WTC11 (cell line): ENCODE data around the gene COG8. TPM values are rescaled to one million over a fixed set of nuclear protein-coding genes. Genes with fewer than 3 reads are reported as not detected.

Experiments used
- total RNA-seq: library from RNA; stranded (reverse); gene quantifications from 3 replicates; pipeline ENCODE4 v1.2.3, GENCODE V29; 2021

The COG8 gene
- total RNA-seq, 1 experiment from 2014 or later: 56.5 TPM

Other genes with a start within 250 kb of the COG8 start
- gene HAS3, start 233.9 kb downstream of the COG8 start, total RNA-seq: 54.4 to 66.9 TPM (median 56.0 TPM) in 3 replicates
- gene CHTF8, start 207.0 kb downstream of the COG8 start, total RNA-seq: 115 to 134 TPM (median 132 TPM) in 3 replicates
- gene UTP4, start 206.9 kb downstream of the COG8 start, total RNA-seq: 71.0 to 85.7 TPM (median 74.4 TPM) in 3 replicates
- 21.0 to 23.7 TPM (median 23.7 TPM) in 3 replicates for gene SNTB2, start 152.4 kb downstream of the COG8 start, total RNA-seq
- gene VPS4A, start 28.2 kb downstream of the COG8 start, total RNA-seq: 24.5 to 28.3 TPM (median 25.5 TPM) in 3 replicates
- gene PDF, start 9.0 kb downstream of the COG8 start, total RNA-seq: 24.0 to 28.2 TPM (median 25.6 TPM) in 3 replicates
- 39.2 to 43.7 TPM (median 40.5 TPM) in 3 replicates for gene NIP7, start 208 bp upstream of the COG8 start, total RNA-seq
- gene TMED6, start 12.2 kb upstream of the COG8 start, total RNA-seq: 0.44 to 0.72 TPM (median 0.62 TPM) in 3 replicates
- gene TERF2, start 46.4 kb upstream of the COG8 start, total RNA-seq: 30.0 to 35.7 TPM (median 31.3 TPM) in 3 replicates
- 95.3 to 109 TPM (median 99.7 TPM) in 3 replicates for gene CYB5B, start 85.1 kb upstream of the COG8 start, total RNA-seq
- 23.2 to 23.7 TPM (median 23.5 TPM) in 3 replicates for gene NFAT5, start 226.4 kb upstream of the COG8 start, total RNA-seq